Ascending aorta (tissue), 2 donors: Measurements from ENCODE around the gene NCOA7. TPM values are rescaled to one million over a fixed set of nuclear protein-coding genes. Genes with fewer than 3 reads are reported as not detected.

ENCODE experiments used
- DNase-seq, 2 donors: peaks; one replicate each; pipeline ENCODE4 v3.0.0-alpha.2; 2019; ENCODE audit warnings: low spot score in 2 of 2
- H3K27ac ChIP-seq, 2 donors: fragments of 200-600 bp; sonication (generic); one replicate each; pipeline ENCODE4 v1.5.1; 2016 to 2017; ENCODE audit warnings: mild to moderate bottlenecking in 1 of 2
- H3K27me3 ChIP-seq: fragments of 200-600 bp; sonication (generic); one replicate; pipeline ENCODE4 v1.5.1; 2017
- H3K36me3 ChIP-seq, 2 donors: fragments of 200-600 bp; sonication (generic); one replicate each; pipeline ENCODE4 v1.5.1; 2016
- H3K4me1 ChIP-seq, 2 donors: fragments of 200-600 bp; sonication (generic); one replicate each; pipeline ENCODE4 v1.5.1; 2016 to 2017; ENCODE audit warnings: mild to moderate bottlenecking in 1 of 2
- H3K4me3 ChIP-seq, 2 donors: fragments of 200-600 bp; sonication (generic); one replicate each; pipeline ENCODE4 v1.5.1; 2016 to 2017; ENCODE audit warnings: mild to moderate bottlenecking in 1 of 2
- H3K9me3 ChIP-seq, 2 donors: fragments of 200-600 bp; sonication (generic); one replicate each; pipeline ENCODE4 v1.5.1; 2016
- intact Hi-C: fragments of 100-400 bp; cut with DNase I; formaldehyde crosslinking; loops from one replicate; pipeline ENCODE4 v1.15.1; 2023
- total RNA-seq: library from RNA; depleted of rRNA; stranded (reverse); fragments of >200 nt; gene quantifications from one replicate; pipeline ENCODE4 v1.1.0, GENCODE V29; 2016
- TF ChIP-seq, protein P1 (sequence below), 3 experiments: fragments of 200-600 bp in 2 of 3; fragments of 450-650 bp in 1 of 3; sonication (generic) in 2 of 3; IDR thresholded peaks; one replicate each; pipeline ENCODE4 v1.5.1; 2016 to 2019; ENCODE audit warnings: antibody characterized with exemption in 3 of 3, mild to moderate bottlenecking in 1 of 3, moderate library complexity in 1 of 3

Gene NCOA7
- total RNA-seq, 1 donor from 2014 or later, result 37.4 TPM

DNA sequence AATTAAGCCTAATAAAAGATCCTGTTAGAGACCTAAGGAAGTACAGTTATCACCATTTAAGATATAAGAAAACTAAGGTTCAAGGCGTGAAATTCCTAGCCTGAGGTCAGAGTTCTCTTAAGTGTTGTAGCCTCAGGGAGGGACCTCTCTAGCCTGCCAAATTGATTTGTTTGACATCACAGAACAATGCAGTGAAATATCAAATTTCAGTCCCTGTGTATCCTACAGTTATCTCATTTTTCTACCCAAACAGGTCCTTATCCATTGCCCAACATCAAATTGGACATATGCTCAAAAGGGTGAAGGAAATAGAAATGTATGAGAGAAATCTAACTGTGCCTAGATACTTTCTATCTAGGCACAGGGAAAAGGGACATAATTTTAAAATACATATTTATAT lies 63.0 kb downstream of the NCOA7 start:
- TF ChIP-seq, protein P1, sequence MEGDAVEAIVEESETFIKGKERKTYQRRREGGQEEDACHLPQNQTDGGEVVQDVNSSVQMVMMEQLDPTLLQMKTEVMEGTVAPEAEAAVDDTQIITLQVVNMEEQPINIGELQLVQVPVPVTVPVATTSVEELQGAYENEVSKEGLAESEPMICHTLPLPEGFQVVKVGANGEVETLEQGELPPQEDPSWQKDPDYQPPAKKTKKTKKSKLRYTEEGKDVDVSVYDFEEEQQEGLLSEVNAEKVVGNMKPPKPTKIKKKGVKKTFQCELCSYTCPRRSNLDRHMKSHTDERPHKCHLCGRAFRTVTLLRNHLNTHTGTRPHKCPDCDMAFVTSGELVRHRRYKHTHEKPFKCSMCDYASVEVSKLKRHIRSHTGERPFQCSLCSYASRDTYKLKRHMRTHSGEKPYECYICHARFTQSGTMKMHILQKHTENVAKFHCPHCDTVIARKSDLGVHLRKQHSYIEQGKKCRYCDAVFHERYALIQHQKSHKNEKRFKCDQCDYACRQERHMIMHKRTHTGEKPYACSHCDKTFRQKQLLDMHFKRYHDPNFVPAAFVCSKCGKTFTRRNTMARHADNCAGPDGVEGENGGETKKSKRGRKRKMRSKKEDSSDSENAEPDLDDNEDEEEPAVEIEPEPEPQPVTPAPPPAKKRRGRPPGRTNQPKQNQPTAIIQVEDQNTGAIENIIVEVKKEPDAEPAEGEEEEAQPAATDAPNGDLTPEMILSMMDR (IDR thresholded peaks at IDR 0.05), result no peak
- DNase-seq, result no peak
- intact Hi-C loops, result no loop called here
- Histone ChIP-seq H3K27ac (no peak overlapping the region), H3K27me3 (no peaks in the 10 kb centered on the region), H3K9me3 (peaks cover 0 to 8% of the 10 kb centered on the region in 2 donors), H3K4me1 (no peaks in the 10 kb centered on the region), H3K36me3 (peaks cover 0 to 13% of the 10 kb centered on the region in 2 donors), H3K4me3 (no peak overlapping the region)

DNA sequence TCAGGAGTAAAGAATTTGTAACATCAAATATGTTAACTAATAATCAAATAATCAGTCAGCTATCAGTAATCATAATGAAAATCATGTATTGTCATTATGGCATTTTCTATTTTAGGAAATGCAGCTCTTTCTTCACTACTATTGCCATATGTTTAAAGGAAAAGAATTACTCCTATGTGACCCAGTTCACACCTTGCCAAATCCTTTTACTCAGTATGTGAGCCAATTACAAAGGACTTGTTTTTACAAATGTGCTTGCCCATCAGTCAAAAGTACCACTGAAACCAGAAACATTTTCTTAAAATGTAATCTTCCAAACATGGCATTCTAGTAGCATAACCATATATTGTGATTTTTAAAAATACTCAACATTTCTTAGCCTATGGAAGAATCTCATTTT lies 63.6 kb downstream of the NCOA7 start:
- Histone ChIP-seq H3K4me1 (no peaks in the 10 kb centered on the region), H3K4me3 (no peak overlapping the region), H3K9me3 (peaks cover 0 to 8% of the 10 kb centered on the region in 2 donors), H3K27ac (no peak overlapping the region), H3K27me3 (no peaks in the 10 kb centered on the region), H3K36me3 (peaks cover 0 to 13% of the 10 kb centered on the region in 2 donors)
- intact Hi-C loops, result no loop called here
- DNase-seq, result no peak
- TF ChIP-seq, protein P1 (IDR thresholded peaks at IDR 0.05), result no peak

DNA sequence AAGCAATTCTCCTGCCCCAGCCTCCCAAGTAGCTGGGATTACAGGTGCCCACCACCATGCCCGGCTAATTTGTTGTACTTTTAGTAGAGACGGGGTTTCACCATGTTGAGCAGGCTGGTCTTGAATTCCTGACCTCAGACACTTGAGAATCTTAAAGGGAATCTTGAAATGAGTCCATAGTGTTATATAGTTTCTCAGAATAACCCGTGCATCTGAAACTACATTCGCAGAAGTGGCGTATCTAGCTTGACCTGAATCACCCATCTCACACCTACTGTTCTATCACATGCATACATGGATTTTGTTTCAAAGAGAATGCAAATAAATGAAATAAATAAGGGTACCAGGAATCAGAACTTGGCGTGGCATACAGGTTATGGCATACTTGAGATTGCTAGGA lies 65.0 kb downstream of the NCOA7 start:
- H3K36me3 ChIP-seq, result peaks cover 0 to 13% of the 10 kb centered on the region in 2 donors
- intact Hi-C loops, result no loop called here
- TF ChIP-seq, protein P1 (IDR thresholded peaks at IDR 0.05), result no peak
- DNase-seq, result no peak
- no peaks in the 10 kb centered on the region for H3K4me1 ChIP-seq
- no peak overlapping the region for H3K4me3 ChIP-seq
- H3K27me3 ChIP-seq, result no peaks in the 10 kb centered on the region
- peaks cover 0 to 8% of the 10 kb centered on the region in 2 donors for H3K9me3 ChIP-seq
- H3K27ac ChIP-seq, result no peak overlapping the region

DNA sequence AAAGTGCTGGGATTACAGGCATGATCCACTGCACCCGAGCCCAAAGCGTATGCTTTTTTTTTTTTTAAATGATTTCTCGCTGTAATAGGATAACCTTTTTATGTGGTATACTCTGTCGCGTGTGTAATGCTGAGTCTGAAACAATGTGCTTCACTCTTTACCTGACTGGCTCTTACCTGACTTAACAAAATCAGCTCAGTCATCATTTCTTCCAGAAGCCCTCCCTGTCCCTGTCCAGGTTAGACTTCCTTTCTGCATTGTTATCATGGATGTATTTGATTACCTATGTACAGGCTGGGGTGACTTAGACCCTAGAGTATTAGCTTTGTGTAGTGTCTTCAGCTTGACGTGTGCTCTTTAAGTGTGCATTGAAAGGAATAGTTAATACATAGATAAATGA lies 67.1 kb downstream of the NCOA7 start:
- Histone ChIP-seq H3K4me1 (no peaks in the 10 kb centered on the region), H3K9me3 (peaks cover 0 to under 1% of the 10 kb centered on the region in 2 donors), H3K4me3 (no peak overlapping the region), H3K36me3 (peaks cover 0 to 13% of the 10 kb centered on the region in 2 donors), H3K27me3 (no peaks in the 10 kb centered on the region), H3K27ac (no peak overlapping the region)
- no peak for DNase-seq
- TF ChIP-seq, protein P1 (IDR thresholded peaks at IDR 0.05), result no peak
- intact Hi-C loops, result no loop called here

DNA sequence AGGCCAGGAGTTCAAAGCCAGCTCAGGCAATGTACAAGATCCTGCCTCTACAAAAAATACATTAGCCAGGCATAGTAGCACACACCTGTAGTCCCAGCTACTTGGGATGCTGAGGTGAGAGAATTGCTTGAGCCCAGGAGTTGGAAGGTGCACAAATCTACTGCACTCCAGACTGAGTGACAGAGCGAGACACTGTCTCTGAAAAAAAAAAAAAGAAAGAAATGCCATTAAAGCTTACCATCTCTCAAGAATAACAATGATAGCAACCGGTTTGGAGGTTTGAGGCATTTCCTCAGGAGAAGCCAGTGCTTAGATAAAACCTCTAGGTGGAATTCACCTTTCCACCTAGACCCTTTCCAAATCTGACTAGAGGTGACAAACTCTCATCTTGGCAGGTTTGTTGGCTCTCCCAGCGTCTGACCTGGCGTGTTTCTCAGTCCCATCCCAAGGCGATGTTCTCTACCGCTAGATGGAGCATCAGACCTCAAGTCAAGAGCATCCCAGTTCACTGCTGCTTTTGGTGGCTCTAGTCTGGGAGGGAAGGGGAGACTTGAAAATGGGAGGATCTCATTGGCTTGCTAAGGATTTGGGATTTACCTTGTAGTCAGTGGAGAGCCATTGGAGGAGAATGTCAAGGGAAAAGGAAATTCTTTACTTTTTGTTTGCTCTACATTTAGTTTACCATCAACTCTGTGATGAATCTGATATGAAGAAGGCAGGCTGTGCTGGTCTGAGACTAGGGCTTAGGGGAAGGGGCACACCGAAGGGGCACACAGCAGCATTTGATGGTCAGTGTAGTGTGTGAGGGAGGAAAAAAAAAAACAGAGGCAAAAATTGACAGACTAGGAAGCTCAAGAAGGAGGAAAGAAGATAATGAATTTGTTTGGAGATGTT lies 67.9 kb downstream of the NCOA7 start:
- no peaks in the 10 kb centered on the region for H3K9me3 ChIP-seq
- intact Hi-C loops, result no loop called here
- H3K27ac ChIP-seq, result no peak overlapping the region
- DNase-seq, result no peak
- TF ChIP-seq, protein P1 (IDR thresholded peaks at IDR 0.05), result peak in 2 of 3 experiments; percentile 37 to 56
- no peaks in the 10 kb centered on the region for H3K27me3 ChIP-seq
- no peak overlapping the region for H3K4me3 ChIP-seq
- H3K36me3 ChIP-seq, result peaks cover 0 to 13% of the 10 kb centered on the region in 2 donors
- no peaks in the 10 kb centered on the region for H3K4me1 ChIP-seq
